Stimulated activated CD4-positive, alpha-beta T cell treated with anti-CD3 and anti-CD28 coated beads, Interleukin-12 subunit alpha, Interleukin-12 subunit beta, amount 100 ng/mL, for 24 hours (primary cell): ENCODE measurements around the gene SAMD11.
"Not testable (repeated sequence)": the region's sequence is repeated elsewhere in the genome, so short reads cannot be mapped to it uniquely, and the experiment has no call there.

Source experiments
- DNase-seq, 2 experiments: peaks; one replicate each; pipeline ENCODE4 v3.0.0-alpha.2; 2020; ENCODE audit warnings: low read depth in 2 of 2

The SAMD11 gene

GRCh38 chr1:975896-976683 lies 52.4 kb downstream of the SAMD11 start:
- DNase-seq, result peak in 1 of 2 experiments; percentile 62

- not testable (repeated sequence) for DNase-seq
Measured at GRCh38 chr1:976791-977190, 53.1 kb downstream of the SAMD11 start.

- DNase-seq, result no peak
Measured at GRCh38 chr1:978069-978834, 54.5 kb downstream of the SAMD11 start.

GRCh38 chr1:978835-979743 lies 55.4 kb downstream of the SAMD11 start:
- DNase-seq, result no peak

- no peak for DNase-seq
Measured at GRCh38 chr1:979744-980072, 56.0 kb downstream of the SAMD11 start.

GRCh38 chr1:980137-980571 lies 56.4 kb downstream of the SAMD11 start:
- DNase-seq, result no peak

GRCh38 chr1:980602-981395 lies 57.1 kb downstream of the SAMD11 start:
- no peak for DNase-seq

GRCh38 chr1:981491-981954 lies 57.8 kb downstream of the SAMD11 start:
- no peak for DNase-seq

GRCh38 chr1:981955-982558 lies 58.3 kb downstream of the SAMD11 start, which contains the start of gene PERM1:
TSS of gene PERM1 (minus strand) at chr1:982093. CDS start at chr1:981029, 1,064 bp downstream.
- DNase-seq, result no peak

GRCh38 chr1:982765-983436 lies 59.2 kb downstream of the SAMD11 start:
- no peak for DNase-seq

- peak in 1 of 2 experiments; percentile 53 for DNase-seq
Measured at GRCh38 chr1:983798-984475, 60.2 kb downstream of the SAMD11 start.

- DNase-seq, result no peak
Measured at GRCh38 chr1:984476-984814, 60.7 kb downstream of the SAMD11 start.

GRCh38 chr1:985126-985525 lies 61.4 kb downstream of the SAMD11 start:
- no peak for DNase-seq

- not testable (repeated sequence) for DNase-seq
Measured at GRCh38 chr1:988061-988460, 64.3 kb downstream of the SAMD11 start.

- not testable (repeated sequence) for DNase-seq
Measured at GRCh38 chr1:991275-991674, 67.6 kb downstream of the SAMD11 start.

GRCh38 chr1:991895-992294 lies 68.2 kb downstream of the SAMD11 start:
- no peak for DNase-seq

- no peak for DNase-seq
Measured at GRCh38 chr1:992362-992761, 68.6 kb downstream of the SAMD11 start.

GRCh38 chr1:993379-993995 lies 69.8 kb downstream of the SAMD11 start:
- DNase-seq, result no peak
